GM23338 (cell line): ENCODE measurements around the gene CMPK1. TPM values are rescaled to one million over a fixed set of nuclear protein-coding genes. Genes with fewer than 3 reads are reported as not detected.

Experiments used
- ATAC-seq: fragments of 200-7000 bp; cut with Tn5 transposase; 3 replicates; pipeline ENCODE4 v1.9.1; 2020
- DNase-seq: peaks from one replicate; pipeline ENCODE4 v3.0.0-alpha.2; 2015; ENCODE audit warnings: low spot score
- H2AFZ ChIP-seq: fragments of 200-600 bp; sonication (generic); 2 replicates; pipeline ENCODE4 v1.8.0; 2016; ENCODE audit warnings: antibody characterized with exemption, mild to moderate bottlenecking, moderate library complexity
- H3F3A ChIP-seq: fragments of 200-600 bp; sonication (generic); replicated peaks from 2 replicates; pipeline ENCODE4 v1.8.0; 2017; ENCODE audit warnings: antibody characterized with exemption, mixed run types, low read depth
- H3K27ac ChIP-seq: fragments of 200-600 bp; sonication (generic); 2 replicates; pipeline ENCODE4 v1.6.1; 2016; ENCODE audit warnings: low read depth
- H3K27me3 ChIP-seq: fragments of 200-600 bp; sonication (generic); 2 replicates; pipeline ENCODE4 v1.8.0; 2016; ENCODE audit warnings: mild to moderate bottlenecking, mixed run types, moderate library complexity; ENCODE audit not compliant: insufficient read depth
- H3K36me3 ChIP-seq: fragments of 200-600 bp; sonication (generic); 2 replicates; pipeline ENCODE4 v1.8.0; 2016; ENCODE audit warnings: mild to moderate bottlenecking; ENCODE audit not compliant: insufficient read depth
- H3K4me1 ChIP-seq: fragments of 200-600 bp; sonication (generic); 2 replicates; pipeline ENCODE4 v1.8.0; 2016; ENCODE audit warnings: mild to moderate bottlenecking, moderate library complexity; ENCODE audit not compliant: insufficient read depth
- H3K4me2 ChIP-seq: fragments of 200-600 bp; sonication (generic); 2 replicates; pipeline ENCODE4 v1.7.1; 2017; ENCODE audit warnings: mixed run types
- H3K4me3 ChIP-seq: fragments of 200-600 bp; sonication (generic); 2 replicates; pipeline ENCODE4 v1.6.1; 2016; ENCODE audit warnings: mixed run types
- H3K79me2 ChIP-seq: fragments of 200-600 bp; sonication (generic); replicated peaks from 2 replicates; pipeline ENCODE4 v1.8.0; 2017; ENCODE audit warnings: mild to moderate bottlenecking; ENCODE audit not compliant: insufficient read depth
- H3K9me2 ChIP-seq: fragments of 200-600 bp; sonication (generic); 2 replicates; pipeline ENCODE4 v1.8.0; 2017; ENCODE audit not compliant: insufficient read depth
- H4K20me1 ChIP-seq: fragments of 200-600 bp; sonication (generic); replicated peaks from 2 replicates; pipeline ENCODE4 v1.8.0; 2017; ENCODE audit warnings: mild to moderate bottlenecking; ENCODE audit not compliant: insufficient read depth
- H3K27ac Mint-ChIP-seq: 2 replicates; pipeline ENCODE4 v1.8.0; 2020; ENCODE audit warnings: inconsistent platforms, mild to moderate bottlenecking, moderate library complexity, mixed read lengths
- H3K27me3 Mint-ChIP-seq: 3 replicates; pipeline ENCODE4 v1.8.0; 2022; ENCODE audit warnings: low read depth, mild to moderate bottlenecking, moderate library complexity, mixed read lengths, inconsistent platforms; ENCODE audit not compliant: insufficient read depth, poor library complexity
- H3K36me3 Mint-ChIP-seq: 3 replicates; pipeline ENCODE4 v1.8.0; 2021; ENCODE audit warnings: low read depth, mild to moderate bottlenecking, inconsistent platforms, moderate library complexity, mixed read lengths
- H3K4me1 Mint-ChIP-seq: 3 replicates; pipeline ENCODE4 v1.8.0; 2020; ENCODE audit warnings: mild to moderate bottlenecking, inconsistent platforms, mixed read lengths
- H3K4me3 Mint-ChIP-seq: 3 replicates; pipeline ENCODE4 v1.8.0; 2021; ENCODE audit warnings: moderate library complexity, mild to moderate bottlenecking, inconsistent platforms, mixed read lengths
- H3K9me3 Mint-ChIP-seq: 3 replicates; pipeline ENCODE4 v1.8.0; 2020; ENCODE audit warnings: moderate library complexity, mild to moderate bottlenecking, inconsistent platforms, mixed read lengths
- JUNB ChIP-seq: IDR thresholded peaks from one replicate; pipeline ENCODE4 v1.6.1; 2016; ENCODE audit warnings: antibody characterized with exemption; ENCODE audit not compliant: unreplicated experiment
- POLR2AphosphoS5 ChIP-seq: IDR thresholded peaks from 2 replicates; pipeline ENCODE4 v1.6.1; 2016; ENCODE audit warnings: antibody characterized with exemption, low read depth
- STAT1 ChIP-seq: IDR thresholded peaks from one replicate; pipeline ENCODE4 v1.6.1; 2016; ENCODE audit warnings: antibody characterized with exemption; ENCODE audit not compliant: unreplicated experiment
- ZNF114 ChIP-seq: fragments of 250-450 bp; sonication (Bioruptor Pico); IDR thresholded peaks from 2 replicates; pipeline ENCODE4 v1.5.0; 2020; ENCODE audit warnings: mild to moderate bottlenecking, moderate library complexity
- ZNF462 ChIP-seq: fragments of 250-450 bp; sonication (Bioruptor Pico); IDR thresholded peaks from 2 replicates; pipeline ENCODE4 v1.5.0; 2020; ENCODE audit warnings: mild to moderate bottlenecking, moderate library complexity
- polyA plus RNA-seq: library from polyadenylated mRNA; unstranded; fragments of >200 nt; fragmentation: Nextera tagmentation; extraction: Ambion mirVana; gene quantifications from 2 replicates; pipeline ENCODE4 v1.2.1, GENCODE V29; 2016
- total RNA-seq: library from RNA; depleted of rRNA; stranded (reverse); fragments of >200 nt; shearing (Covaris generic); gene quantifications from 2 replicates; pipeline ENCODE4 v1.2.3, GENCODE V29; 2014
- TF ChIP-seq, protein P1 (sequence below): IDR thresholded peaks from one replicate; pipeline ENCODE4 v1.6.1; 2018; ENCODE audit warnings: antibody characterized with exemption; ENCODE audit not compliant: unreplicated experiment

The CMPK1 gene
- total and polyA plus RNA-seq, 2 experiments from 2014 or later, result 22.8 to 28.6 TPM

GRCh38 chr1:47386268-47386667 lies 52.7 kb downstream of the CMPK1 start:
- Mint-ChIP-seq H3K4me3 (no peak overlapping the region), H3K9me3 (no peaks in the 10 kb centered on the region), H3K4me1 (no peaks in the 10 kb centered on the region), H3K27me3 (peaks cover 11% of the 10 kb centered on the region), H3K36me3 (no peaks in the 10 kb centered on the region), H3K27ac (no peak overlapping the region)
- TF ChIP-seq, protein P1, sequence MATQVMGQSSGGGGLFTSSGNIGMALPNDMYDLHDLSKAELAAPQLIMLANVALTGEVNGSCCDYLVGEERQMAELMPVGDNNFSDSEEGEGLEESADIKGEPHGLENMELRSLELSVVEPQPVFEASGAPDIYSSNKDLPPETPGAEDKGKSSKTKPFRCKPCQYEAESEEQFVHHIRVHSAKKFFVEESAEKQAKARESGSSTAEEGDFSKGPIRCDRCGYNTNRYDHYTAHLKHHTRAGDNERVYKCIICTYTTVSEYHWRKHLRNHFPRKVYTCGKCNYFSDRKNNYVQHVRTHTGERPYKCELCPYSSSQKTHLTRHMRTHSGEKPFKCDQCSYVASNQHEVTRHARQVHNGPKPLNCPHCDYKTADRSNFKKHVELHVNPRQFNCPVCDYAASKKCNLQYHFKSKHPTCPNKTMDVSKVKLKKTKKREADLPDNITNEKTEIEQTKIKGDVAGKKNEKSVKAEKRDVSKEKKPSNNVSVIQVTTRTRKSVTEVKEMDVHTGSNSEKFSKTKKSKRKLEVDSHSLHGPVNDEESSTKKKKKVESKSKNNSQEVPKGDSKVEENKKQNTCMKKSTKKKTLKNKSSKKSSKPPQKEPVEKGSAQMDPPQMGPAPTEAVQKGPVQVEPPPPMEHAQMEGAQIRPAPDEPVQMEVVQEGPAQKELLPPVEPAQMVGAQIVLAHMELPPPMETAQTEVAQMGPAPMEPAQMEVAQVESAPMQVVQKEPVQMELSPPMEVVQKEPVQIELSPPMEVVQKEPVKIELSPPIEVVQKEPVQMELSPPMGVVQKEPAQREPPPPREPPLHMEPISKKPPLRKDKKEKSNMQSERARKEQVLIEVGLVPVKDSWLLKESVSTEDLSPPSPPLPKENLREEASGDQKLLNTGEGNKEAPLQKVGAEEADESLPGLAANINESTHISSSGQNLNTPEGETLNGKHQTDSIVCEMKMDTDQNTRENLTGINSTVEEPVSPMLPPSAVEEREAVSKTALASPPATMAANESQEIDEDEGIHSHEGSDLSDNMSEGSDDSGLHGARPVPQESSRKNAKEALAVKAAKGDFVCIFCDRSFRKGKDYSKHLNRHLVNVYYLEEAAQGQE, result no peak
- TF ChIP-seq ZNF114 (CRISPR knock-in tag), result no peak
- no peak for TF ChIP-seq JUNB
- no peak for TF ChIP-seq STAT1
- TF ChIP-seq POLR2AphosphoS5, result no peak
- TF ChIP-seq ZNF462 (CRISPR knock-in tag), result no peak
- no peak overlapping the region for H3K4me2 ChIP-seq
- H3K27me3 ChIP-seq, result peaks cover 11% of the 10 kb centered on the region
- H3F3A ChIP-seq, result no peaks in the 10 kb centered on the region
- no peak for ATAC-seq
- H3K27ac ChIP-seq, result no peak overlapping the region
- H3K9me2 ChIP-seq, result no peaks in the 10 kb centered on the region
- H3K4me3 ChIP-seq, result no peak overlapping the region
- no peaks in the 10 kb centered on the region for H3K4me1 ChIP-seq
- H3K36me3 ChIP-seq, result no peaks in the 10 kb centered on the region
- no peaks in the 10 kb centered on the region for H3K79me2 ChIP-seq
- H2AFZ ChIP-seq, result no peak overlapping the region
- H4K20me1 ChIP-seq, result no peaks in the 10 kb centered on the region; the same call in 1 of the 2 replicates
- DNase-seq, result no peak
